ENCODE data around the gene INSYN1.

- TF ChIP-seq, protein P1, sequence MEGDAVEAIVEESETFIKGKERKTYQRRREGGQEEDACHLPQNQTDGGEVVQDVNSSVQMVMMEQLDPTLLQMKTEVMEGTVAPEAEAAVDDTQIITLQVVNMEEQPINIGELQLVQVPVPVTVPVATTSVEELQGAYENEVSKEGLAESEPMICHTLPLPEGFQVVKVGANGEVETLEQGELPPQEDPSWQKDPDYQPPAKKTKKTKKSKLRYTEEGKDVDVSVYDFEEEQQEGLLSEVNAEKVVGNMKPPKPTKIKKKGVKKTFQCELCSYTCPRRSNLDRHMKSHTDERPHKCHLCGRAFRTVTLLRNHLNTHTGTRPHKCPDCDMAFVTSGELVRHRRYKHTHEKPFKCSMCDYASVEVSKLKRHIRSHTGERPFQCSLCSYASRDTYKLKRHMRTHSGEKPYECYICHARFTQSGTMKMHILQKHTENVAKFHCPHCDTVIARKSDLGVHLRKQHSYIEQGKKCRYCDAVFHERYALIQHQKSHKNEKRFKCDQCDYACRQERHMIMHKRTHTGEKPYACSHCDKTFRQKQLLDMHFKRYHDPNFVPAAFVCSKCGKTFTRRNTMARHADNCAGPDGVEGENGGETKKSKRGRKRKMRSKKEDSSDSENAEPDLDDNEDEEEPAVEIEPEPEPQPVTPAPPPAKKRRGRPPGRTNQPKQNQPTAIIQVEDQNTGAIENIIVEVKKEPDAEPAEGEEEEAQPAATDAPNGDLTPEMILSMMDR (IDR thresholded peaks at IDR 0.05): no peak
- no peak for TF ChIP-seq POLR2A (IDR thresholded peaks at IDR 0.05)
Observed at GRCh38 chr15:73766598-73766997, 13.4 kb upstream of the INSYN1 start.
